PC-9 (cell line): Measurements from ENCODE around the gene TNIP2. TPM values are rescaled to one million over a fixed set of nuclear protein-coding genes. Genes with fewer than 3 reads are reported as not detected.

ENCODE experiments used
- BruUV-seq: library from RNA; stranded (reverse); fragments of 400-500 nt; replicated peaks from 2 replicates; lab custom pipeline; 2021; lab: Mats Ljungman, UMichigan
- CTCF ChIA-PET: fragments of 300-600 bp; sonication (Branson Sonifier 250); formaldehyde crosslinking; loops from one replicate; lab custom pipeline; 2022; ENCODE audit warnings: antibody characterized with exemption; lab: Charles Lee
- POLR2A ChIA-PET: fragments of 300-600 bp; sonication (Branson Sonifier 250); formaldehyde crosslinking; loops from one replicate; lab custom pipeline; 2022; ENCODE audit warnings: antibody characterized with exemption; ENCODE audit not compliant: unreplicated experiment; lab: Charles Lee
- DNase-seq, 2 experiments: peaks; one replicate each; pipeline versions ENCODE4 v3.0.0 to v3.0.0-alpha.2; 2015 to 2022; ENCODE audit warnings: mixed read lengths in 1 of 2
- H2AFZ ChIP-seq: fragments of 200-600 bp; sonication (generic); 2 replicates; pipeline ENCODE4 v1.8.1; 2017; ENCODE audit warnings: antibody characterized with exemption
- H3F3A ChIP-seq: fragments of 200-600 bp; sonication (generic); 2 replicates; pipeline ENCODE4 v1.8.1; 2017; ENCODE audit warnings: antibody characterized with exemption, mild to moderate bottlenecking, low read depth; ENCODE audit not compliant: insufficient read depth
- H3K27ac ChIP-seq: fragments of 200-600 bp; sonication (generic); 2 replicates; pipeline ENCODE4 v1.6.1; 2016; ENCODE audit warnings: mixed run types
- H3K27me3 ChIP-seq: fragments of 200-600 bp; sonication (generic); 2 replicates; pipeline ENCODE4 v1.6.1; 2016; ENCODE audit warnings: low read depth, mixed run types; ENCODE audit not compliant: insufficient read depth
- H3K36me3 ChIP-seq: fragments of 200-600 bp; sonication (generic); 2 replicates; pipeline ENCODE4 v1.6.1; 2016; ENCODE audit warnings: low read depth, mixed run types
- H3K4me1 ChIP-seq: fragments of 200-600 bp; sonication (generic); replicated peaks from 2 replicates; pipeline ENCODE4 v1.6.1; 2016; ENCODE audit warnings: mixed run types; ENCODE audit not compliant: insufficient read depth
- H3K4me2 ChIP-seq: fragments of 200-600 bp; sonication (generic); 2 replicates; pipeline ENCODE4 v1.6.1; 2017; ENCODE audit warnings: mixed run types
- H3K4me3 ChIP-seq: fragments of 200-600 bp; sonication (generic); 2 replicates; pipeline ENCODE4 v1.6.1; 2016; ENCODE audit warnings: mixed run types
- H3K79me2 ChIP-seq: fragments of 200-600 bp; sonication (generic); 2 replicates; pipeline ENCODE4 v1.6.1; 2017; ENCODE audit warnings: low read depth, mixed run types
- H3K9me2 ChIP-seq: fragments of 200-600 bp; sonication (generic); 2 replicates; pipeline ENCODE4 v1.8.1; 2017; ENCODE audit warnings: mild to moderate bottlenecking; ENCODE audit not compliant: insufficient read depth
- H3K9me3 ChIP-seq: fragments of 200-600 bp; sonication (generic); 2 replicates; pipeline ENCODE4 v1.8.1; 2016; ENCODE audit warnings: low read depth; ENCODE audit not compliant: insufficient read depth
- H4K20me1 ChIP-seq: fragments of 200-600 bp; sonication (generic); 2 replicates; pipeline ENCODE4 v1.8.1; 2017; ENCODE audit not compliant: insufficient read depth
- EZH2 ChIP-seq: fragments of 200-600 bp; sonication (generic); IDR thresholded peaks from 2 replicates; pipeline ENCODE4 v1.8.0; 2017; ENCODE audit warnings: antibody characterized with exemption, low read depth
- intact Hi-C: fragments of 100-400 bp; cut with micrococcal nuclease; formaldehyde crosslinking; loops from one replicate; pipeline ENCODE4 v1.10.0; 2022; ENCODE audit not compliant: unreplicated experiment
- total RNA-seq: library from RNA; stranded (reverse); gene quantifications from 2 replicates; pipeline ENCODE4 v1.2.3, GENCODE V29; 2021
- TF ChIP-seq, protein P1 (sequence below): fragments of 200-600 bp; sonication (generic); conservative IDR thresholded peaks from 2 replicates; pipeline ENCODE4 v1.6.1; 2017; ENCODE audit warnings: mixed run types, antibody characterized with exemption, mild to moderate bottlenecking, moderate library complexity

TNIP2 gene
- total RNA-seq, 1 experiment from 2014 or later: 37.1 TPM

DNA sequence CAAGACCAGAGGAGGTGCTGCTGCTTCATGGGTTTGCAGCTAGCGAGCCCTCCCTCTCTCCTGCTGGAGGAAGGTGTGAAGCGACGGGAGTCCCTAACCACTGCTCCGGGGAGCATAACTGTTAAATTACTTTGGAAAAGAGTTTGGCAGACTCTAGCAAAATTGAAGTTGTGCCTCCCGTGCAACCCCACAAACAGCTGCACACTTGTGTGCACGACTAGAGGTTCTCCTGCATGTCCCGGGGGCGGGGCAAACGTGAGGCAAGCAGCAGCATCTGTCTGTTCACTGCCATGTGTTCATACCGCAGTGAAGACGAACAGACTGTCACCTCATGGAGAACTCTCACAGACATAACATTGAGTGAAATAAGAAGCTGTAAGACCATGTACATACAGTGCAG is 34.5 kb downstream of the TNIP2 start:
- BruUV-seq: no TSS peak
- no peak overlapping the region for H3K27ac ChIP-seq

DNA sequence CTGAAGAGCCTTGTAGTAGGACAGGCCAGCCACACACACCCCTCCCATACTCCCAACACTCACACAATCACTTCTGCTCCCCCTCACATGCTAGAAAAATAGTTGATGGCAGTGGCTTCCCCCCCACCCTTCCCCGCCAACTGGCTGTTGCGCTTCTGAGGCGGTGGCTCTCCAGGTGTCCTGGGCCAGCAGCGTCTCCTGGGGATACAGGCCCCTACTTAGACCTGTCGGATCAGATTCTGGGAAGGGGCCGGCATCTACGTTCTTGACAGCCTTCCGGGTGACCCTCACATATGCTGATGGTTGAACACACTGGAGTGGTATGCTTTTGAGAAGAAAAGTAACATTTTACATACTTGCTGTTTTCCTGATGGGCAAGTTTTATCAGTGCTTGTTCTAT is 39.9 kb downstream of the TNIP2 start:
- Histone ChIP-seq H3K4me2 (no peak overlapping the region), H3K9me3 (no peaks in the 10 kb centered on the region), H3F3A (no peaks in the 10 kb centered on the region), H3K79me2 (no peaks in the 10 kb centered on the region), H2AFZ (no peak overlapping the region), H3K27me3 (no peaks in the 10 kb centered on the region), H3K27ac (no peak overlapping the region), H3K36me3 (no peaks in the 10 kb centered on the region), H3K4me1 (no peaks in the 10 kb centered on the region), H4K20me1 (no peaks in the 10 kb centered on the region), H3K4me3 (no peak overlapping the region), H3K9me2 (no peaks in the 10 kb centered on the region)
- ChIA-PET POLR2A (no interaction called here), CTCF (no interaction called here)
- TF ChIP-seq, protein P1, sequence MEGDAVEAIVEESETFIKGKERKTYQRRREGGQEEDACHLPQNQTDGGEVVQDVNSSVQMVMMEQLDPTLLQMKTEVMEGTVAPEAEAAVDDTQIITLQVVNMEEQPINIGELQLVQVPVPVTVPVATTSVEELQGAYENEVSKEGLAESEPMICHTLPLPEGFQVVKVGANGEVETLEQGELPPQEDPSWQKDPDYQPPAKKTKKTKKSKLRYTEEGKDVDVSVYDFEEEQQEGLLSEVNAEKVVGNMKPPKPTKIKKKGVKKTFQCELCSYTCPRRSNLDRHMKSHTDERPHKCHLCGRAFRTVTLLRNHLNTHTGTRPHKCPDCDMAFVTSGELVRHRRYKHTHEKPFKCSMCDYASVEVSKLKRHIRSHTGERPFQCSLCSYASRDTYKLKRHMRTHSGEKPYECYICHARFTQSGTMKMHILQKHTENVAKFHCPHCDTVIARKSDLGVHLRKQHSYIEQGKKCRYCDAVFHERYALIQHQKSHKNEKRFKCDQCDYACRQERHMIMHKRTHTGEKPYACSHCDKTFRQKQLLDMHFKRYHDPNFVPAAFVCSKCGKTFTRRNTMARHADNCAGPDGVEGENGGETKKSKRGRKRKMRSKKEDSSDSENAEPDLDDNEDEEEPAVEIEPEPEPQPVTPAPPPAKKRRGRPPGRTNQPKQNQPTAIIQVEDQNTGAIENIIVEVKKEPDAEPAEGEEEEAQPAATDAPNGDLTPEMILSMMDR: no peak
- TF ChIP-seq EZH2: no peak
- no peak for DNase-seq
- intact Hi-C loops: no loop called here
- no TSS peak for BruUV-seq

More for the DNA sequence above, 34.5 kb downstream of the TNIP2 start:
- no peaks in the 10 kb centered on the region for H3K27me3 ChIP-seq
- no peaks in the 10 kb centered on the region for H3K4me1 ChIP-seq
- POLR2A ChIA-PET: no interaction called here
- no peak overlapping the region for H3K4me2 ChIP-seq
- DNase-seq: no peak
- no peak overlapping the region for H3K4me3 ChIP-seq
- intact Hi-C loops: no loop called here
- H3K9me2 ChIP-seq: no peaks in the 10 kb centered on the region
- no peaks in the 10 kb centered on the region for H3F3A ChIP-seq
- H2AFZ ChIP-seq: no peak overlapping the region
- no peaks in the 10 kb centered on the region for H3K79me2 ChIP-seq
- H4K20me1 ChIP-seq: no peaks in the 10 kb centered on the region
- CTCF ChIA-PET: no interaction called here
- H3K9me3 ChIP-seq: no peaks in the 10 kb centered on the region
- H3K36me3 ChIP-seq: no peaks in the 10 kb centered on the region
- no peak for TF ChIP-seq EZH2
- TF ChIP-seq, protein P1: no peak

DNA sequence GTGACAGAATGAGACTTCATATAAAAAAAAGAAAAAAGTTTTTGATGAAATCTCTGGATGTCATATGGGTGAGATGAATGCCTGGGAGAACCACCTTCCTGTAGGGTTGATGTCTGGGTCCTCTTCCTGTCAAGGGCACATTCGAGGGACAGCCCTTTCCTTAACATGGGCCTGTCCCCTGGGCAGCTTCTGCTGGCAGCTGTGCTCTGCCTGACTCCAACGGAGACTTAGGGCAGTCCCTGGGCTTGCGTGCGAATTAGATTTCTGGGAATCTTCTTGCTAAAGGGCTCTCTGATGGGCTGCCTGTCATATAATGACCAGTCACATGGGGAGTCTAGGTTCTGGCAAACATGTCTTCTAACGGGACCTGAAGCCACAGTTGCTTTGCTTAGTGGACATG is 40.7 kb downstream of the TNIP2 start:
- DNase-seq: no peak
- Histone ChIP-seq H3K4me1 (no peaks in the 10 kb centered on the region), H3K4me3 (no peak overlapping the region), H3K9me3 (no peaks in the 10 kb centered on the region), H2AFZ (no peak overlapping the region), H3K4me2 (no peak overlapping the region), H3K36me3 (no peaks in the 10 kb centered on the region), H3F3A (no peaks in the 10 kb centered on the region), H3K27me3 (no peaks in the 10 kb centered on the region), H3K79me2 (no peaks in the 10 kb centered on the region), H3K9me2 (no peaks in the 10 kb centered on the region), H3K27ac (no peak overlapping the region), H4K20me1 (no peaks in the 10 kb centered on the region)
- no peak for TF ChIP-seq EZH2
- TF ChIP-seq, protein P1: no peak
- POLR2A ChIA-PET: no interaction called here
- CTCF ChIA-PET: no interaction called here
- no TSS peak for BruUV-seq
- intact Hi-C loops: no loop called here
